Activated CD4-positive, alpha-beta T cell treated with anti-CD3 and anti-CD28 coated beads, Interleukin-2, amount 10 ng/mL, durations not matched to agents 7 days and 5 days (primary cell): ENCODE results near the gene SSX4. TPM values are rescaled to one million over a fixed set of nuclear protein-coding genes. Genes with fewer than 3 reads are reported as not detected.
"Not testable (repeated sequence)": the region's sequence is repeated elsewhere in the genome, so short reads cannot be mapped to it uniquely, and the experiment has no call there.

Source experiments
- CTCF ChIA-PET: fragments of 350-600 bp; sonication (Branson Sonifier 250); formaldehyde crosslinking; loops from one replicate; lab custom pipeline; 2021; ENCODE audit warnings: antibody characterized with exemption; lab: Charles Lee
- POLR2A ChIA-PET: fragments of 350-600 bp; sonication (Branson Sonifier 250); formaldehyde crosslinking; loops from one replicate; lab custom pipeline; 2021; ENCODE audit warnings: antibody characterized with exemption; lab: Charles Lee
- DNase-seq: peaks from one replicate; pipeline ENCODE4 v3.0.0-alpha.2; 2020
- H3K27ac Mint-ChIP-seq: one replicate; pipeline ENCODE4 v1.8.0; 2021; ENCODE audit warnings: mild to moderate bottlenecking, moderate library complexity, mixed read lengths
- H3K27me3 Mint-ChIP-seq: one replicate; pipeline ENCODE4 v1.8.0; 2021; ENCODE audit warnings: mixed read lengths
- H3K36me3 Mint-ChIP-seq: one replicate; pipeline ENCODE4 v1.8.0; 2021; ENCODE audit warnings: low read depth, mixed read lengths
- H3K4me1 Mint-ChIP-seq: one replicate; pipeline ENCODE4 v1.8.0; 2021; ENCODE audit warnings: mixed read lengths
- H3K4me3 Mint-ChIP-seq: one replicate; pipeline ENCODE4 v1.8.0; 2021; ENCODE audit warnings: mild to moderate bottlenecking, moderate library complexity, mixed read lengths
- H3K9me3 Mint-ChIP-seq: one replicate; pipeline ENCODE4 v1.8.0; 2021; ENCODE audit warnings: mixed read lengths
- total RNA-seq, 2 experiments: library from RNA; stranded (reverse); gene quantifications; one replicate each; pipeline ENCODE4 v1.2.3, GENCODE V29; 2021

SSX4 gene
- total RNA-seq = not detected

- DNase-seq, POLR2A ChIA-PET, H3K36me3 Mint-ChIP-seq, H3K27ac Mint-ChIP-seq, H3K27me3 Mint-ChIP-seq, CTCF ChIA-PET, H3K4me3 Mint-ChIP-seq, H3K4me1 Mint-ChIP-seq, H3K9me3 Mint-ChIP-seq: not testable (repeated sequence)
These were observed at the start of gene SSX4 for GRCh38 chrX:48383239-48383638. SSX4 (plus strand) TSS chrX:48383539; CDS start chrX:48384054, 515 bp downstream.

- H3K9me3 Mint-ChIP-seq, DNase-seq, H3K4me1 Mint-ChIP-seq, CTCF ChIA-PET, H3K4me3 Mint-ChIP-seq, H3K27ac Mint-ChIP-seq, H3K36me3 Mint-ChIP-seq, POLR2A ChIA-PET, H3K27me3 Mint-ChIP-seq: not testable (repeated sequence)
These were observed 37.3 kb upstream of the SSX4 start for GRCh38 chrX:48346059-48346458.

GRCh38 chrX:48356315-48357094, 26.8 kb upstream of the SSX4 start, which contains the start of gene SSX3:
SSX3 (minus strand) TSS chrX:48356703; CDS start chrX:48355249, 1,454 bp downstream.
- H3K36me3 Mint-ChIP-seq, H3K4me3 Mint-ChIP-seq, H3K27ac Mint-ChIP-seq, DNase-seq, H3K4me1 Mint-ChIP-seq, CTCF ChIA-PET, POLR2A ChIA-PET, H3K9me3 Mint-ChIP-seq, H3K27me3 Mint-ChIP-seq: not testable (repeated sequence)

- no peak overlapping the region for H3K4me3 Mint-ChIP-seq
- no peak overlapping the region for H3K27ac Mint-ChIP-seq
- no peaks in the 10 kb centered on the region for H3K27me3 Mint-ChIP-seq
- ChIA-PET CTCF (no interaction called here), POLR2A (no interaction called here)
- no peaks in the 10 kb centered on the region for H3K4me1 Mint-ChIP-seq
- no peaks in the 10 kb centered on the region for H3K36me3 Mint-ChIP-seq
- DNase-seq = no peak
- no peaks in the 10 kb centered on the region for H3K9me3 Mint-ChIP-seq
These were observed 25.7 kb upstream of the SSX4 start for GRCh38 chrX:48357681-48358080.

- CTCF ChIA-PET, H3K4me3 Mint-ChIP-seq, H3K36me3 Mint-ChIP-seq, H3K9me3 Mint-ChIP-seq, DNase-seq, H3K4me1 Mint-ChIP-seq, H3K27me3 Mint-ChIP-seq, H3K27ac Mint-ChIP-seq, POLR2A ChIA-PET: not testable (repeated sequence)
These were observed 24.1 kb upstream of the SSX4 start for GRCh38 chrX:48359281-48359680.

GRCh38 chrX:48367717-48368408, 15.5 kb upstream of the SSX4 start:
- H3K27me3 Mint-ChIP-seq, H3K4me3 Mint-ChIP-seq, H3K4me1 Mint-ChIP-seq, CTCF ChIA-PET, H3K36me3 Mint-ChIP-seq, H3K27ac Mint-ChIP-seq, H3K9me3 Mint-ChIP-seq, DNase-seq, POLR2A ChIA-PET: not testable (repeated sequence)

GRCh38 chrX:48370408-48370807, 12.9 kb upstream of the SSX4 start:
- DNase-seq, H3K27ac Mint-ChIP-seq, POLR2A ChIA-PET: not testable (repeated sequence)

GRCh38 chrX:48396931-48397330, 13.6 kb downstream of the SSX4 start:
- CTCF ChIA-PET, H3K27ac Mint-ChIP-seq, H3K4me3 Mint-ChIP-seq, H3K27me3 Mint-ChIP-seq, POLR2A ChIA-PET, H3K36me3 Mint-ChIP-seq, H3K9me3 Mint-ChIP-seq, DNase-seq, H3K4me1 Mint-ChIP-seq: not testable (repeated sequence)

More at GRCh38 chrX:48370408-48370807, 12.9 kb upstream of the SSX4 start:
- H3K9me3 Mint-ChIP-seq, H3K36me3 Mint-ChIP-seq, H3K4me1 Mint-ChIP-seq, H3K4me3 Mint-ChIP-seq, CTCF ChIA-PET, H3K27me3 Mint-ChIP-seq: not testable (repeated sequence)

GRCh38 chrX:48397825-48398224, 14.5 kb downstream of the SSX4 start:
- H3K9me3 Mint-ChIP-seq, CTCF ChIA-PET, DNase-seq, H3K27me3 Mint-ChIP-seq, H3K27ac Mint-ChIP-seq, H3K4me1 Mint-ChIP-seq, H3K36me3 Mint-ChIP-seq, POLR2A ChIA-PET, H3K4me3 Mint-ChIP-seq: not testable (repeated sequence)

GRCh38 chrX:48411860-48412259, 28.5 kb downstream of the SSX4 start, which contains the start of gene SSX4B:
SSX4B (minus strand) TSS chrX:48411960; CDS start chrX:48411372, 588 bp downstream.
- CTCF ChIA-PET, H3K27ac Mint-ChIP-seq, POLR2A ChIA-PET, H3K4me1 Mint-ChIP-seq, DNase-seq, H3K36me3 Mint-ChIP-seq, H3K27me3 Mint-ChIP-seq, H3K4me3 Mint-ChIP-seq, H3K9me3 Mint-ChIP-seq: not testable (repeated sequence)

- H3K27me3 Mint-ChIP-seq, H3K36me3 Mint-ChIP-seq, H3K9me3 Mint-ChIP-seq, H3K4me3 Mint-ChIP-seq, H3K27ac Mint-ChIP-seq, H3K4me1 Mint-ChIP-seq, POLR2A ChIA-PET, DNase-seq: not testable (repeated sequence)
- CTCF ChIA-PET = interaction anchor here (0.6 kb wide), 1 partner anchor 1457 kb away, joined by 3 read pairs; no protein-coding TSS in a partner anchor
These were observed 43.8 kb downstream of the SSX4 start for GRCh38 chrX:48427027-48427716.

GRCh38 chrX:48429606-48430005, 46.3 kb downstream of the SSX4 start:
- CTCF ChIA-PET, POLR2A ChIA-PET, H3K27ac Mint-ChIP-seq, H3K4me3 Mint-ChIP-seq, H3K36me3 Mint-ChIP-seq, H3K4me1 Mint-ChIP-seq, DNase-seq, H3K27me3 Mint-ChIP-seq, H3K9me3 Mint-ChIP-seq: not testable (repeated sequence)

- H3K4me3 Mint-ChIP-seq, H3K4me1 Mint-ChIP-seq, DNase-seq, H3K9me3 Mint-ChIP-seq, H3K27me3 Mint-ChIP-seq, H3K27ac Mint-ChIP-seq, H3K36me3 Mint-ChIP-seq, POLR2A ChIA-PET: not testable (repeated sequence)
- CTCF ChIA-PET = interaction anchor here (0.6 kb wide), 1 partner anchor 1868 kb away, joined by 4 read pairs; no protein-coding TSS in a partner anchor
These were observed 46.8 kb downstream of the SSX4 start for GRCh38 chrX:48430166-48430565.
